Muscle layer of duodenum (tissue), 2 donors: ENCODE measurements around the gene CTRL.
"Not testable (repeated sequence)": the region's sequence is repeated elsewhere in the genome, so short reads cannot be mapped to it uniquely, and the experiment has no call there.

Experiments used
- H3K27ac ChIP-seq: one replicate; pipeline ENCODE4 v1.7.0; 2013; ENCODE audit warnings: mild to moderate bottlenecking, low read length
- H3K27me3 ChIP-seq: one replicate; pipeline ENCODE4 v1.7.0; 2013; ENCODE audit warnings: low read depth, mild to moderate bottlenecking, control low read depth, low read length
- H3K36me3 ChIP-seq, 2 donors: one replicate each; pipeline ENCODE4 v1.7.0; 2013; ENCODE audit warnings: low read length in 2 of 2, control low read depth in 1 of 2, mild to moderate bottlenecking in 1 of 2; ENCODE audit not compliant: insufficient read depth in 2 of 2, control insufficient read depth in 1 of 2
- H3K4me1 ChIP-seq, 2 donors: one replicate each; pipeline ENCODE4 v1.7.0; 2013; ENCODE audit warnings: low read length in 2 of 2, mild to moderate bottlenecking in 2 of 2, control low read depth in 1 of 2, moderate library complexity in 1 of 2; ENCODE audit not compliant: insufficient read depth in 2 of 2, control insufficient read depth in 1 of 2
- H3K4me3 ChIP-seq, 2 donors: one replicate each; pipeline ENCODE4 v1.7.0; 2013; ENCODE audit warnings: low read length in 2 of 2, low read depth in 1 of 2, mild to moderate bottlenecking in 1 of 2
- H3K9me3 ChIP-seq, 2 donors: one replicate each; pipeline ENCODE4 v1.7.0; 2013; ENCODE audit warnings: low read length in 2 of 2, control low read depth in 1 of 2, mild to moderate bottlenecking in 1 of 2; ENCODE audit not compliant: control insufficient read depth in 1 of 2
- donor health status: healthy.

CTRL gene

GRCh38 chr16:67939507-67940445 lies 8.1 kb upstream of the CTRL start:
- Histone ChIP-seq H3K27ac (no peak overlapping the region), H3K9me3 (no peaks in the 10 kb centered on the region), H3K36me3 (peaks cover 6 to 34% of the 10 kb centered on the region in 2 donors), H3K4me3 (no peak overlapping the region), H3K4me1 (peaks cover 0 to 47% of the 10 kb centered on the region in 2 donors), H3K27me3 (no peaks in the 10 kb centered on the region)

GRCh38 chr16:67937713-67938112 lies 6.1 kb upstream of the CTRL start:
- H3K27ac ChIP-seq, H3K4me3 ChIP-seq, H3K9me3 ChIP-seq, H3K27me3 ChIP-seq: not testable (repeated sequence)
- peaks cover 0 to 32% of the 10 kb centered on the region in 2 donors for H3K4me1 ChIP-seq
- H3K36me3 ChIP-seq = peaks cover 15 to 23% of the 10 kb centered on the region in 2 donors

GRCh38 chr16:67936880-67937605 lies 5.4 kb upstream of the CTRL start:
- Histone ChIP-seq H3K4me3 (peak overlapping the region; percentile 91 to 92), H3K27ac (peak overlapping the region; percentile 89), H3K36me3 (peaks cover 15 to 17% of the 10 kb centered on the region in 2 donors), H3K9me3 (no peaks in the 10 kb centered on the region), H3K27me3 (no peaks in the 10 kb centered on the region), H3K4me1 (peaks cover 0 to 26% of the 10 kb centered on the region in 2 donors)

GRCh38 chr16:67936124-67936879 lies 4.6 kb upstream of the CTRL start, which contains the start of gene PSMB10:
Gene PSMB10, minus strand, starts transcription at chr16:67936850. Its CDS starts 101 bp downstream, at chr16:67936749.
- Histone ChIP-seq H3K27me3 (no peaks in the 10 kb centered on the region), H3K4me3 (peak within 1 kb of the TSS; percentile 91 to 92), H3K27ac (peak within 1 kb of the TSS; percentile 89), H3K4me1 (peaks cover 0 to 26% of the 10 kb centered on the region in 2 donors), H3K36me3 (peaks cover 9 to 15% of the 10 kb centered on the region in 2 donors), H3K9me3 (no peaks in the 10 kb centered on the region)

- Histone ChIP-seq H3K4me3 (peak overlapping the region; percentile 91 to 92), H3K27ac (peak overlapping the region; percentile 89), H3K4me1 (peaks cover 0 to 26% of the 10 kb centered on the region in 2 donors), H3K27me3 (no peaks in the 10 kb centered on the region), H3K36me3 (peaks cover 12 to 15% of the 10 kb centered on the region in 2 donors), H3K9me3 (no peaks in the 10 kb centered on the region)
Observed at GRCh38 chr16:67935402-67936123, 3.9 kb upstream of the CTRL start.

GRCh38 chr16:67935101-67935401 lies 3.4 kb upstream of the CTRL start:
- Histone ChIP-seq H3K4me3 (peak overlapping the region; percentile 91 to 92), H3K27me3 (no peaks in the 10 kb centered on the region), H3K4me1 (peaks cover 0 to 25% of the 10 kb centered on the region in 2 donors), H3K36me3 (peaks cover 15 to 16% of the 10 kb centered on the region in 2 donors), H3K9me3 (no peaks in the 10 kb centered on the region), H3K27ac (no peak overlapping the region)

- peaks cover 0 to 21% of the 10 kb centered on the region in 2 donors for H3K4me1 ChIP-seq
- H3K4me3 ChIP-seq = peak overlapping the region; percentile 91 to 92
- no peaks in the 10 kb centered on the region for H3K9me3 ChIP-seq
- no peak overlapping the region for H3K27ac ChIP-seq
- no peaks in the 10 kb centered on the region for H3K27me3 ChIP-seq
- peaks cover 13 to 16% of the 10 kb centered on the region in 2 donors for H3K36me3 ChIP-seq
Observed at GRCh38 chr16:67934306-67935100, 2.8 kb upstream of the CTRL start.

- Histone ChIP-seq H3K4me3 (no peak overlapping the region), H3K36me3 (peaks cover 16 to 20% of the 10 kb centered on the region in 2 donors), H3K4me1 (peaks cover 0 to 21% of the 10 kb centered on the region in 2 donors), H3K27ac (no peak overlapping the region), H3K27me3 (no peaks in the 10 kb centered on the region), H3K9me3 (no peaks in the 10 kb centered on the region)
Observed at GRCh38 chr16:67933805-67934204, 2.1 kb upstream of the CTRL start.

- H3K36me3 ChIP-seq = peaks cover 25 to 31% of the 10 kb centered on the region in 2 donors
- H3K4me3 ChIP-seq = no peak overlapping the region
- H3K4me1 ChIP-seq = peaks cover 0 to 19% of the 10 kb centered on the region in 2 donors
- no peak overlapping the region for H3K27ac ChIP-seq
- H3K27me3 ChIP-seq = no peaks in the 10 kb centered on the region
- no peaks in the 10 kb centered on the region for H3K9me3 ChIP-seq
Observed at GRCh38 chr16:67932462-67932840, 789 bp upstream of the CTRL start.

- Histone ChIP-seq H3K9me3 (no peaks in the 10 kb centered on the region), H3K4me1 (peaks cover 0 to 12% of the 10 kb centered on the region in 2 donors), H3K4me3 (no peak overlapping the region), H3K36me3 (peaks cover 26 to 32% of the 10 kb centered on the region in 2 donors), H3K27ac (no peak overlapping the region), H3K27me3 (no peaks in the 10 kb centered on the region)
Observed at GRCh38 chr16:67930678-67931211, 917 bp downstream of the CTRL start.
